SJSA1 (cell line): ENCODE measurements around the gene PASK. TPM values are rescaled to one million over a fixed set of nuclear protein-coding genes. Genes with fewer than 3 reads are reported as not detected.

ENCODE experiments used
- DNase-seq, 2 experiments: peaks; one replicate each; pipeline ENCODE4 v3.0.0-alpha.2; 2015 to 2020; ENCODE audit warnings: low spot score in 2 of 2, low read depth in 1 of 2
- H3K27ac ChIP-seq: fragments of 250-450 bp; sonication (Bioruptor Pico); 2 replicates; pipeline ENCODE4 v1.5.1; 2020; ENCODE audit warnings: mild to moderate bottlenecking, moderate library complexity
- H3K27me3 ChIP-seq: fragments of 250-450 bp; sonication (Bioruptor Pico); replicated peaks from 2 replicates; pipeline ENCODE4 v1.5.1; 2020; ENCODE audit warnings: mild to moderate bottlenecking, moderate library complexity
- H3K36me3 ChIP-seq: fragments of 250-450 bp; sonication (Bioruptor Pico); 2 replicates; pipeline ENCODE4 v1.5.1; 2020; ENCODE audit warnings: mild to moderate bottlenecking
- H3K4me1 ChIP-seq: fragments of 250-450 bp; sonication (Bioruptor Pico); replicated peaks from 2 replicates; pipeline ENCODE4 v1.6.1; 2021; ENCODE audit warnings: mild to moderate bottlenecking
- H3K4me3 ChIP-seq: fragments of 250-450 bp; sonication (Bioruptor Pico); 2 replicates; pipeline ENCODE4 v1.5.1; 2020; ENCODE audit warnings: mild to moderate bottlenecking
- H3K9me3 ChIP-seq: fragments of 250-450 bp; sonication (Bioruptor Pico); replicated peaks from 2 replicates; pipeline ENCODE4 v1.5.1; 2020; ENCODE audit warnings: mild to moderate bottlenecking
- total RNA-seq: library from RNA; depleted of rRNA; stranded (reverse); fragments of >200 nt; shearing (Covaris generic); gene quantifications from 2 replicates; pipeline ENCODE4 v1.2.3, GENCODE V29; 2014

PASK gene
- total RNA-seq, 1 experiment from 2014 or later = 14.1 TPM

DNA sequence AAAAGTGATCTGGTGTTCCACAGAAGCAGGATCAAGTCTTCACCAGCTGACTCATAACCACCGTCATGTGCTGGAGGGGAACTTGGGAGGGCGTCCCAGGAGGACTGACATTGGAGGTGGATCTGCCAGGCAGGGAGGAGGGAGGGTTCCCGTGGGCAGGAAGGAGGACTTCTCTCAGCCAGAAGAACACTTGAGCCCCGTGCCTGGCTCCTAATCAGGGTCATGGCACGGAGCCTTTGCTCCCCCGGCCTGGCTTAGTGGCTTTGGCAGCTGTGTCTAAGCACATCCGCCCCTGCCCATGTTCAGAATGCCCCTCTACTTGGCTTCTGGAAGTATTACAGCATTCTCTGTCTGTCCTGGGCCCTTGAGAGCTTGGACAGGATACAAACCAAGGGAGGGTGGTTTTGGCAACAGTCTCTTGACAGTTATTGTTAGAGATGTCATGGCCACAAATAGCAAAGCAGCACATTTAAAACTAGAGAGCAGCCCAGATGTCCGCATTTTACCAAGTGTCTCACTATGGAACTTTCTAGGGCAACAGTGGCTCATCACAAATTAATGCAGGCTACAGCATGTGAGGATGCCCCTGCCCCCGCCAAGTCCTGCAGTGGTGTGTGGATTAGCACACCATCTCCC is 12.5 kb upstream of the PASK start:
- peak; percentile 80 to 85 for DNase-seq

DNA sequence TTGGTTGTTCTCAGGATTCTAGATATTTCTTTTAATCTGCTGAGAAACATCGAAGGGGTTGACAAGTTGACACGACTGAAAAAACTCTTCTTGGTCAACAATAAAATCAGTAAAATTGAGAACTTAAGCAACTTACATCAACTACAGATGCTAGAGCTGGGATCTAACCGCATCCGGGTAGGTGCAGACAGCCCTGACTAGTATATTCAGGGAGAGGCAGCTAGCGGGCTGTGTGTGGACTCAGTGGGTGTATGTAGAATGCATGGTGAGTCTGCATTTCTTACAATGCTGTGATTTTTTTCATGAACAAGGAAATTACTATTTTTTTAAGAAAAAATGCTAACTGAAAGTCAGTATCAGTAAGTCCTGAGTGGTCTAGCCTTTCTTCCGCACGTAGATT is 11.0 kb upstream of the PASK start:
- DNase-seq = no peak
- Histone ChIP-seq H3K36me3 (peaks cover 62% of the 10 kb centered on the region), H3K4me3 (no peak overlapping the region), H3K9me3 (no peaks in the 10 kb centered on the region), H3K27me3 (no peaks in the 10 kb centered on the region), H3K4me1 (peaks cover 76% of the 10 kb centered on the region), H3K27ac (no peak overlapping the region)

More for the DNA sequence above, 12.5 kb upstream of the PASK start:
- H3K27me3 ChIP-seq = no peaks in the 10 kb centered on the region
- no peaks in the 10 kb centered on the region for H3K9me3 ChIP-seq
- no peak overlapping the region for H3K4me3 ChIP-seq
- H3K4me1 ChIP-seq = peaks cover 63% of the 10 kb centered on the region
- peak overlapping the region; percentile 45 for H3K27ac ChIP-seq
- H3K36me3 ChIP-seq = peaks cover 70% of the 10 kb centered on the region

DNA sequence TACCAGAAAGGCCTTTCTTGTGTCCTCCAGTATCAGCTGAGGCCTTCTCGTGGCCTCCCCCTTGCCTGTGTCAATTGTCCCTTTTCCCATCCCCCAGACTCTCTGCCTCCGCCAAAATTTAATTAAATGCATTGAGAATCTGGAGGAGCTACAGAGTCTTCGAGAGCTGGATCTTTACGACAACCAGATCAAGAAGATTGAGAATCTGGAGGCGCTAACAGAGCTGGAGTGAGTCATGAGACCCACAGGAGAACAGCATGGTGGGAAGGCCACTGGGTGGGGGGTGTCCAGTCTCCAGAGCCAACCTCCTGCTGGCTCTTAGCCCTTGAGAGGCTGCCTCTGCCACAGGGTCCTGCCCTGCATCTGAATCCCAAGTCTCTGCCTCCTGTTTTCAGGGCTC is 9.8 kb upstream of the PASK start:
- peaks cover 62% of the 10 kb centered on the region for H3K36me3 ChIP-seq
- peaks cover 73% of the 10 kb centered on the region for H3K4me1 ChIP-seq
- H3K4me3 ChIP-seq = no peak overlapping the region
- DNase-seq = no peak
- no peak overlapping the region for H3K27ac ChIP-seq
- H3K9me3 ChIP-seq = no peaks in the 10 kb centered on the region
- no peaks in the 10 kb centered on the region for H3K27me3 ChIP-seq

DNA sequence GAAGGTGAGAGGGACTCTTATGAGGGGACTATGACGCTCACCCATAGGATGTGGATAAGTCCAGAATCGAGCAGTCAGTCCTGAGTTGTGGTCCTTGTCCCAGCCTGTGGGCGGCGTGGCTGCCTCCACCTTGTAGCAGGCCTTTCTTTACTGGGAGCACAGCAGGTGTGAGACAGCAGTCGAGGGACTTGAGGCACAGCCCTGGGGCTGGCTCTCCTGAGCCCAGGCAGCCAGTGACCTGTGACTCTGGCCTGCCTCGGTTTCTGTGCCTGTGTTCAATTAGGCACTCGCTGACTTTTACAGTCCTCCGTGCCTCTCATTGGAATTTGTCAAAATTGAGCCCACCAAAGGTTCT is 9.3 kb upstream of the PASK start:
- H3K4me3 ChIP-seq = no peak overlapping the region
- peak overlapping the region; percentile 22 for H3K27ac ChIP-seq
- H3K27me3 ChIP-seq = no peaks in the 10 kb centered on the region
- no peaks in the 10 kb centered on the region for H3K9me3 ChIP-seq
- no peak for DNase-seq
- H3K4me1 ChIP-seq = peaks cover 71% of the 10 kb centered on the region
- peaks cover 60% of the 10 kb centered on the region for H3K36me3 ChIP-seq

GRCh38 chr2:241157841-241158545 is 8.7 kb upstream of the PASK start:
- DNase-seq = peak; percentile 94 to 95

GRCh38 chr2:241156971-241157441 is 7.7 kb upstream of the PASK start:
- H3K27ac ChIP-seq = peak overlapping the region; percentile 52
- peaks cover 60% of the 10 kb centered on the region for H3K36me3 ChIP-seq
- no peaks in the 10 kb centered on the region for H3K27me3 ChIP-seq
- DNase-seq = peak; percentile 68 to 84
- peaks cover 63% of the 10 kb centered on the region for H3K4me1 ChIP-seq
- H3K4me3 ChIP-seq = no peak overlapping the region
- H3K9me3 ChIP-seq = no peaks in the 10 kb centered on the region

More at GRCh38 chr2:241157841-241158545, 8.7 kb upstream of the PASK start:
- peaks cover 68% of the 10 kb centered on the region for H3K4me1 ChIP-seq
- no peaks in the 10 kb centered on the region for H3K9me3 ChIP-seq
- peaks cover 61% of the 10 kb centered on the region for H3K36me3 ChIP-seq
- no peaks in the 10 kb centered on the region for H3K27me3 ChIP-seq
- H3K27ac ChIP-seq = peak overlapping the region; percentile 52
- H3K4me3 ChIP-seq = no peak overlapping the region

DNA sequence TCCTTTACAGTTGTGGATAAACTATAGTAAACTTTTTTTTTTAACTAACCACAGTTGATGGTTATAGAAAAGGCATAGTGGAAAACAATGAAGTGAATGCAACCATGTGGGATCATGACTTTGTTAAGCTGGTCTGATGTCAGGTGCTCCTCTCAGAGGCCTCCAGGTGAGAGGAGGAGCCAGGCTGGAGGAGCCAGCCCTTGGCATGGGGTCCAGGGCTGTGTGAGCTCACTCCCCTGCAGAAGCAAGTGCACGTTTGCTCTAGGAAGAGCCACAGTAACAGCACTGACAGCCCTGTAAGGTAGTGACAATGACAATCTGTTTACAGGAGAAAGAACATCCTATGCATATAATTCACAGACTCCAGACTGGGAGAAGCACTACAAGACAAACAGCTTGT is 6.7 kb upstream of the PASK start:
- Histone ChIP-seq H3K27ac (no peak overlapping the region), H3K9me3 (no peaks in the 10 kb centered on the region), H3K27me3 (no peaks in the 10 kb centered on the region), H3K36me3 (peaks cover 62% of the 10 kb centered on the region), H3K4me3 (no peak overlapping the region), H3K4me1 (peaks cover 66% of the 10 kb centered on the region)
- DNase-seq = no peak

DNA sequence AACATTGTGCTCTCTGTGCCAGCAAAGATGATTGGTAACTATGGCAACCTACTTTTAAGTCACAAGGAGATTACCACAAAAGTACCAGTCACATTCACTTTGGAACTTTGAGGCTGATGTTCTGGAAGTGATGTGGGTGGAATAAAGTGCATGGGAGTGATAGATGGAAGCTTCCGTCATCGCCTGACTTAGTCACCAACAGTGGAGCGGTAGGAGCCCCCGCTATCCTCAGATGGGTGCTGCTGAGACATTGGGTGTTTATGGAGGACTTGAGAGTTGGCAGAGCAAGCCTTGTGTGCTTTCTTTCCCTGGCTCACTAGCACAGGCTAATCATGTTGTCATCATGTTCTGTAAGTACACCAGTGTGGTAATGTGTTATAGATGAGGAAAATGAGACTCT is 5.6 kb upstream of the PASK start:
- Histone ChIP-seq H3K36me3 (peaks cover 59% of the 10 kb centered on the region), H3K4me3 (no peak overlapping the region), H3K27me3 (no peaks in the 10 kb centered on the region), H3K4me1 (peaks cover 63% of the 10 kb centered on the region), H3K27ac (no peak overlapping the region), H3K9me3 (no peaks in the 10 kb centered on the region)
- DNase-seq = no peak

GRCh38 chr2:241153616-241154015 is 4.3 kb upstream of the PASK start:
- Histone ChIP-seq H3K36me3 (peaks cover 49% of the 10 kb centered on the region), H3K4me3 (no peak overlapping the region), H3K27me3 (no peaks in the 10 kb centered on the region), H3K9me3 (no peaks in the 10 kb centered on the region), H3K27ac (no peak overlapping the region), H3K4me1 (peaks cover 58% of the 10 kb centered on the region)
- DNase-seq = no peak

GRCh38 chr2:241151934-241152660 is 2.8 kb upstream of the PASK start:
- H3K4me1 ChIP-seq = peaks cover 48% of the 10 kb centered on the region
- DNase-seq = peak in 1 of 2 experiments; percentile 21
- no peak overlapping the region for H3K4me3 ChIP-seq
- H3K27ac ChIP-seq = no peak overlapping the region
- H3K27me3 ChIP-seq = no peaks in the 10 kb centered on the region
- H3K9me3 ChIP-seq = no peaks in the 10 kb centered on the region
- peaks cover 44% of the 10 kb centered on the region for H3K36me3 ChIP-seq

- Histone ChIP-seq H3K4me1 (peaks cover 36% of the 10 kb centered on the region), H3K27ac (peak overlapping the region; percentile 64), H3K36me3 (peaks cover 44% of the 10 kb centered on the region), H3K27me3 (no peaks in the 10 kb centered on the region), H3K9me3 (no peaks in the 10 kb centered on the region), H3K4me3 (peak overlapping the region; percentile 77)
- peak; percentile 42 to 61 for DNase-seq
Measured at GRCh38 chr2:241150660-241151530, 1.6 kb upstream of the PASK start.

DNA sequence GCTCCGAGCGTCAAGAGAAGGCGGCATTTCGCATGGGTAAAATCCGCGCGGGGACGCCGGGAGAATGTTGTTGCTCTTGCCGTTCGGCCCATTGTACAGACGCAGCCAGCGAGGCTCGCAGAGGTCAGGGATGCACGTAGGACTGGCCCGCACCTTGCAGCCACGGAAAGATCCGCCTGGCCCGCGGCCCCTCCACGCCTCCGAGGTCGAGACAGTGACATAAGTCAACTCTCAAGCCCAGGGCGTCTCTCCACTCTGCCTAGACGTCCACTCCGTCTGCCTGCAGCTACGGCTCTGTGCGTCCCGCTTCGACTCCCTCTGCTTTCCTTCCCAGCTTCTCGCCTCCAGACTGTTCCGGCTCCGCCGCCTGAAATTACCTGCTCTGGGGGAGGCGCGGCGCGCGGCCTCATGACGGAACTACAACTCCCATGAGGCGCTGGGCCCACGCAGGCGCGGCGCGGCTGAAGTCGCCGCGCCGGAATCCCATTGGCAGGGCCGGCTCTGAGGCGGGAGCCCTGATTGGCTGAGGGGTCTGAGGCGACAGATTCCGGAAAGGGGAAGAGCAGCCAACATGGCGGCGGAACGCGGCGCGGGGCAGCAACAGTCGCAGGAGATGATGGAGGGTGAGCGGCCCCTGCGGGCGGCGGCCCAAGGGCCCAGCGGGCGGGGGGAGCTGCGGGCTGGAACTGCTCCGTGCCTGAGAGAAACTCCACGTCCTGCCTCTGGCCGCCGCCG is 820 bp upstream of the PASK start, which contains the start of gene PPP1R7:
Gene PPP1R7, plus strand, starts transcription at position 543 of the 735 bp plus-strand sequence. Its CDS starts 29 bp downstream, at position 572.
- peak; percentile 92 to 95 for DNase-seq
- Histone ChIP-seq H3K27ac (peak within 1 kb of the TSS; percentile 64), H3K27me3 (no peaks in the 10 kb centered on the region), H3K36me3 (peaks cover 37% of the 10 kb centered on the region), H3K4me3 (peak within 1 kb of the TSS; percentile 77), H3K4me1 (peaks cover 31% of the 10 kb centered on the region), H3K9me3 (no peaks in the 10 kb centered on the region)

GRCh38 chr2:241149675-241149924 is 328 bp upstream of the PASK start:
- H3K27ac ChIP-seq = no peak overlapping the region
- peaks cover 31% of the 10 kb centered on the region for H3K4me1 ChIP-seq
- no peaks in the 10 kb centered on the region for H3K27me3 ChIP-seq
- no peaks in the 10 kb centered on the region for H3K9me3 ChIP-seq
- H3K4me3 ChIP-seq = peak overlapping the region; percentile 77
- H3K36me3 ChIP-seq = peaks cover 32% of the 10 kb centered on the region
- no peak for DNase-seq
